H9 (cell line): ENCODE measurements around the gene FFAR3. TPM values are rescaled to one million over a fixed set of nuclear protein-coding genes. Genes with fewer than 3 reads are reported as not detected.

ENCODE experiments used
- DNase-seq: peaks from one replicate; pipeline ENCODE4 v3.0.0-alpha.2; 2017
- H2AFZ ChIP-seq: one replicate; pipeline ENCODE4 v1.6.1; 2013; ENCODE audit warnings: mild to moderate bottlenecking, low read length, control low read depth, moderate library complexity
- H2AK5ac ChIP-seq: 2 replicates; pipeline ENCODE4 v1.6.1; 2013; ENCODE audit warnings: low read length, control low read depth, mixed read lengths; ENCODE audit not compliant: insufficient read length
- H2BK120ac ChIP-seq: one replicate; pipeline ENCODE4 v1.6.1; 2013; ENCODE audit warnings: low read depth, mild to moderate bottlenecking, low read length, control low read depth, inconsistent platforms; ENCODE audit not compliant: poor library complexity, severe bottlenecking
- H2BK12ac ChIP-seq: 2 replicates; pipeline ENCODE4 v1.6.1; 2013; ENCODE audit warnings: low read length, control low read depth, mixed read lengths, low read depth; ENCODE audit not compliant: insufficient read length
- H2BK15ac ChIP-seq: 2 replicates; pipeline ENCODE4 v1.6.1; 2013; ENCODE audit warnings: low read depth, low read length, control low read depth
- H2BK20ac ChIP-seq: one replicate; pipeline ENCODE4 v1.6.1; 2013; ENCODE audit warnings: low read depth, mild to moderate bottlenecking, low read length, control low read depth, inconsistent platforms; ENCODE audit not compliant: poor library complexity, severe bottlenecking
- H2BK5ac ChIP-seq: 2 replicates; pipeline ENCODE4 v1.6.1; 2013; ENCODE audit warnings: low read length, control low read depth, mixed read lengths; ENCODE audit not compliant: insufficient read length
- H3K14ac ChIP-seq: 2 replicates; pipeline ENCODE4 v1.6.1; 2013; ENCODE audit warnings: low read length, control low read depth; ENCODE audit not compliant: insufficient read depth
- H3K18ac ChIP-seq: 2 replicates; pipeline ENCODE4 v1.6.1; 2013; ENCODE audit warnings: low read depth, mild to moderate bottlenecking, mixed read lengths, low read length, control low read depth; ENCODE audit not compliant: insufficient read length
- H3K23ac ChIP-seq: 2 replicates; pipeline ENCODE4 v1.6.1; 2013; ENCODE audit warnings: low read length, control low read depth, mixed read lengths, low read depth; ENCODE audit not compliant: insufficient read length
- H3K23me2 ChIP-seq: 2 replicates; pipeline ENCODE4 v1.6.1; 2013; ENCODE audit warnings: low read depth, mild to moderate bottlenecking, mixed read lengths, low read length, control low read depth; ENCODE audit not compliant: insufficient read length, poor library complexity, severe bottlenecking
- H3K27ac ChIP-seq: 2 replicates; pipeline ENCODE4 v1.5.1; 2013; ENCODE audit warnings: low read length, control low read depth, mixed read lengths, low read depth; ENCODE audit not compliant: insufficient read length
- H3K27me3 ChIP-seq: 2 replicates; pipeline ENCODE4 v1.6.1; 2013; ENCODE audit warnings: low read length, control low read depth, inconsistent platforms; ENCODE audit not compliant: insufficient read depth
- H3K4ac ChIP-seq: 2 replicates; pipeline ENCODE4 v1.6.1; 2013; ENCODE audit warnings: low read depth, mild to moderate bottlenecking, control low read depth, inconsistent platforms, low read length, moderate library complexity
- H3K4me1 ChIP-seq: 2 replicates; pipeline ENCODE4 v1.6.1; 2013; ENCODE audit warnings: low read length, control low read depth, inconsistent platforms; ENCODE audit not compliant: insufficient read depth
- H3K4me2 ChIP-seq: 2 replicates; pipeline ENCODE4 v1.6.1; 2013; ENCODE audit warnings: low read length, control low read depth, mixed read lengths; ENCODE audit not compliant: insufficient read length, insufficient read depth
- H3K56ac ChIP-seq: 2 replicates; pipeline ENCODE4 v1.6.1; 2013; ENCODE audit warnings: low read depth, mild to moderate bottlenecking, mixed read lengths, low read length, control low read depth; ENCODE audit not compliant: insufficient read length
- H3K79me1 ChIP-seq: 2 replicates; pipeline ENCODE4 v1.6.1; 2013; ENCODE audit warnings: low read depth, mild to moderate bottlenecking, moderate library complexity, low read length, control low read depth, inconsistent platforms; ENCODE audit not compliant: insufficient read depth, poor library complexity, severe bottlenecking
- H3K79me2 ChIP-seq: 2 replicates; pipeline ENCODE4 v1.6.1; 2013; ENCODE audit warnings: low read length, control low read depth, inconsistent platforms; ENCODE audit not compliant: insufficient read depth
- H3K9ac ChIP-seq: 2 replicates; pipeline ENCODE4 v1.6.1; 2013; ENCODE audit warnings: low read length, control low read depth, mixed read lengths; ENCODE audit not compliant: insufficient read length; ENCODE audit errors: extremely low read depth
- H3K9me3 ChIP-seq: one replicate; pipeline ENCODE4 v1.6.1; 2013; ENCODE audit warnings: low read depth, low read length, inconsistent platforms; ENCODE audit not compliant: control insufficient read depth
- H3T11ph ChIP-seq: one replicate; pipeline ENCODE4 v1.6.1; 2013; ENCODE audit warnings: mild to moderate bottlenecking, low read length, control low read depth, inconsistent platforms
- H4K20me1 ChIP-seq: one replicate; pipeline ENCODE4 v1.6.1; 2013; ENCODE audit not compliant: control insufficient read depth, insufficient read length, insufficient read depth
- H4K5ac ChIP-seq: 2 replicates; pipeline ENCODE4 v1.6.1; 2013; ENCODE audit warnings: low read depth, mild to moderate bottlenecking, mixed read lengths, low read length, control low read depth; ENCODE audit not compliant: insufficient read length
- H4K8ac ChIP-seq: replicated peaks from 2 replicates; pipeline ENCODE4 v1.6.1; 2013; ENCODE audit warnings: low read length, control low read depth, mixed read lengths, low read depth; ENCODE audit not compliant: insufficient read length
- H4K91ac ChIP-seq: 2 replicates; pipeline ENCODE4 v1.6.1; 2013; ENCODE audit warnings: low read depth, mild to moderate bottlenecking, moderate library complexity, mixed read lengths, low read length, control low read depth; ENCODE audit not compliant: insufficient read length
- H3K27ac Mint-ChIP-seq, 3 experiments: 2 replicates in 2 of 3; 3 replicates in 1 of 3; pipeline ENCODE4 v1.8.0; 2020 to 2021; ENCODE audit warnings: mixed read lengths in 3 of 3, mild to moderate bottlenecking in 1 of 3, moderate library complexity in 1 of 3
- H3K27me3 Mint-ChIP-seq: 2 replicates; pipeline ENCODE4 v1.8.0; 2021; ENCODE audit warnings: low read depth, mild to moderate bottlenecking, moderate library complexity, mixed read lengths
- H3K36me3 Mint-ChIP-seq, 3 experiments: 2 replicates in 2 of 3; 3 replicates in 1 of 3; pipeline ENCODE4 v1.8.0; 2020 to 2021; ENCODE audit warnings: low read depth in 3 of 3, mixed read lengths in 3 of 3; ENCODE audit not compliant: insufficient read depth in 1 of 3
- H3K4me1 Mint-ChIP-seq, 2 experiments: 2 replicates each; pipeline ENCODE4 v1.8.0; 2020; ENCODE audit warnings: mixed read lengths in 2 of 2
- H3K4me3 Mint-ChIP-seq, 2 experiments: 2 replicates in 1 of 2; 3 replicates in 1 of 2; pipeline ENCODE4 v1.8.0; 2020 to 2021; ENCODE audit warnings: mild to moderate bottlenecking in 2 of 2, mixed read lengths in 2 of 2, moderate library complexity in 1 of 2
- H3K9me3 Mint-ChIP-seq, 2 experiments: 2 replicates in 1 of 2; 3 replicates in 1 of 2; pipeline ENCODE4 v1.8.0; 2020; ENCODE audit warnings: mild to moderate bottlenecking in 2 of 2, mixed read lengths in 2 of 2, moderate library complexity in 1 of 2
- WGBS: extraction: QIAGEN DNeasy Blood & Tissue Kit; methylation state at CpG from one replicate; pipeline ENCODE4 v1.1.7; 2013; ENCODE audit warnings: missing lambda C conversion rate, low lambda C conversion rate, mixed read lengths; ENCODE audit not compliant: insufficient read length; ENCODE audit errors: extremely low coverage; 5-methylcytosine and 5-hydroxymethylcytosine counted together
- total RNA-seq: library from RNA; stranded (reverse); gene quantifications from 2 replicates; pipeline ENCODE4 v1.2.1, GENCODE V29; 2021
- TF ChIP-seq, protein P1 (sequence below): fragments of 200-600 bp; sonication (generic); conservative IDR thresholded peaks from 3 replicates; pipeline ENCODE4 v1.8.0; 2021; ENCODE audit warnings: antibody characterized with exemption, mild to moderate bottlenecking

FFAR3 gene
- total RNA-seq, 1 experiment from 2014 or later = not detected

DNA sequence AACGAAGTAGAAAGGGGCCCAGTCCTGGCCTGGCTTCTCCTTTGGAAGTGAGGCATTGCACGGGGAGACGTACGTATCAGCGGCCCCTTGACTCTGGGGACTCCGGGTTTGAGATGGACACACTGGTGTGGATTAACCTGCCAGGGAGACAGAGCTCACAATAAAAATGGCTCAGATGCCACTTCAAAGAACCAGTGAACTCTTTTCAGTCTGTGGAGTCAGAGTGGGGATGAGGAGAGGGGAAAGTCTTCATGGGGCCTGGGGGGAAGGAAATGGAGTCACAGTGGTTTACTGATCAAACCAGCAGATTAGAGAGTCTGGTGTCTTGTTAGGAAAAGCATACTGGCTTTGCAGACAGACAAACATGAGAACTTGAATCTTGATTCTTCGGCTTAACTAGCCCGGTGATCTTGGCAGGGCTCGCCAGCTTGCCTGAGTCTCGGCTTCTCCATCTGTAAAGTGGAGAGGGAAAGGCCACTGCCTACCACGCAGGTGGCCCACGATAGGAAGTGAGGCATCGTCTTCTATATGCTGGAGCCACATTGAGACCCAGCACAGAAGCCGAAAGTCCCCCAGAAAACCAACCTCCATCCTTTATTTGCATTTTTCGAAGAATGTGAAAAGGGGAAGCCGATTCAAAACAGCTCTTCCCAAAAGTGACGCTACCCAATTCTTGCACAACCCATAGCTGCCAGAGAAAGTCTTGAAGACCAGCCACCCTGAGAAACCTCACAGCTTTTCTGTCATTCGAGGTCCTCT lies 10.9 kb upstream of the FFAR3 start, which contains the start of gene FFAR1:
FFAR1 (plus strand) TSS at position 732 of the 759 bp plus-strand sequence. CDS start 3,650 bp downstream, outside the sequence.
- no peak within 1 kb of the TSS for H3K27ac ChIP-seq
- Mint-ChIP-seq H3K4me1 (peaks cover 7 to 20% of the 10 kb centered on the region in 2 experiments), H3K4me3 (no peak within 1 kb of the TSS), H3K27ac (no peak within 1 kb of the TSS; a peak in 2 of 7 replicates), H3K36me3 (no peaks in the 10 kb centered on the region), H3K27me3 (peaks cover 46% of the 10 kb centered on the region), H3K9me3 (no peaks in the 10 kb centered on the region)
- H3K23ac ChIP-seq = no peak within 1 kb of the TSS
- TF ChIP-seq, protein P1, sequence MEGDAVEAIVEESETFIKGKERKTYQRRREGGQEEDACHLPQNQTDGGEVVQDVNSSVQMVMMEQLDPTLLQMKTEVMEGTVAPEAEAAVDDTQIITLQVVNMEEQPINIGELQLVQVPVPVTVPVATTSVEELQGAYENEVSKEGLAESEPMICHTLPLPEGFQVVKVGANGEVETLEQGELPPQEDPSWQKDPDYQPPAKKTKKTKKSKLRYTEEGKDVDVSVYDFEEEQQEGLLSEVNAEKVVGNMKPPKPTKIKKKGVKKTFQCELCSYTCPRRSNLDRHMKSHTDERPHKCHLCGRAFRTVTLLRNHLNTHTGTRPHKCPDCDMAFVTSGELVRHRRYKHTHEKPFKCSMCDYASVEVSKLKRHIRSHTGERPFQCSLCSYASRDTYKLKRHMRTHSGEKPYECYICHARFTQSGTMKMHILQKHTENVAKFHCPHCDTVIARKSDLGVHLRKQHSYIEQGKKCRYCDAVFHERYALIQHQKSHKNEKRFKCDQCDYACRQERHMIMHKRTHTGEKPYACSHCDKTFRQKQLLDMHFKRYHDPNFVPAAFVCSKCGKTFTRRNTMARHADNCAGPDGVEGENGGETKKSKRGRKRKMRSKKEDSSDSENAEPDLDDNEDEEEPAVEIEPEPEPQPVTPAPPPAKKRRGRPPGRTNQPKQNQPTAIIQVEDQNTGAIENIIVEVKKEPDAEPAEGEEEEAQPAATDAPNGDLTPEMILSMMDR = no peak
- no peaks in the 10 kb centered on the region for H3K4me1 ChIP-seq
- H3K9ac ChIP-seq = no peak within 1 kb of the TSS
- no peak within 1 kb of the TSS for H3K18ac ChIP-seq
- H2BK15ac ChIP-seq = no peak within 1 kb of the TSS
- no peak within 1 kb of the TSS for H2BK5ac ChIP-seq
- H3K14ac ChIP-seq = no peak within 1 kb of the TSS
- H4K5ac ChIP-seq = no peak within 1 kb of the TSS
- H3K79me1 ChIP-seq = no peaks in the 10 kb centered on the region
- H4K20me1 ChIP-seq = no peaks in the 10 kb centered on the region
- DNase-seq = peak; percentile 19
- no peak within 1 kb of the TSS for H3K4me2 ChIP-seq
- WGBS = no CpG with 5 or more reads among the region's 18 CpGs
- no peak within 1 kb of the TSS for H2AFZ ChIP-seq
- H3K4ac ChIP-seq = no peak within 1 kb of the TSS
- H3K27me3 ChIP-seq = no peaks in the 10 kb centered on the region
- no peak within 1 kb of the TSS for H2BK12ac ChIP-seq
- no peak within 1 kb of the TSS for H3K56ac ChIP-seq
- H2AK5ac ChIP-seq = no peak within 1 kb of the TSS
- no peak within 1 kb of the TSS for H3T11ph ChIP-seq
- no peak within 1 kb of the TSS for H4K91ac ChIP-seq
- no peak within 1 kb of the TSS for H2BK120ac ChIP-seq
- H3K23me2 ChIP-seq = peaks cover 1% of the 10 kb centered on the region
- no peaks in the 10 kb centered on the region for H3K79me2 ChIP-seq
- H4K8ac ChIP-seq = no peak within 1 kb of the TSS
- H2BK20ac ChIP-seq = no peak within 1 kb of the TSS
- no peaks in the 10 kb centered on the region for H3K9me3 ChIP-seq
